Osteocyte (in vitro differentiated cells): ENCODE results near the gene C3orf20. TPM values are rescaled to one million over a fixed set of nuclear protein-coding genes. Genes with fewer than 3 reads are reported as not detected.

Source experiments
- DNase-seq: peaks from one replicate; pipeline ENCODE4 v3.0.0; 2021; ENCODE audit warnings: mixed read lengths; ENCODE audit not compliant: unreplicated experiment; ENCODE audit errors: extremely low spot score
- H3K27ac Mint-ChIP-seq: one replicate; pipeline ENCODE4 v1.8.0; 2021; ENCODE audit warnings: mild to moderate bottlenecking, mixed read lengths; ENCODE audit not compliant: unreplicated experiment
- H3K27me3 Mint-ChIP-seq: one replicate; pipeline ENCODE4 v1.8.0; 2021; ENCODE audit warnings: mixed read lengths; ENCODE audit not compliant: unreplicated experiment
- H3K36me3 Mint-ChIP-seq: one replicate; pipeline ENCODE4 v1.8.0; 2021; ENCODE audit warnings: mixed read lengths; ENCODE audit not compliant: unreplicated experiment
- H3K4me1 Mint-ChIP-seq: one replicate; pipeline ENCODE4 v1.8.0; 2021; ENCODE audit warnings: mixed read lengths; ENCODE audit not compliant: unreplicated experiment
- H3K4me3 Mint-ChIP-seq: one replicate; pipeline ENCODE4 v1.8.0; 2021; ENCODE audit warnings: mild to moderate bottlenecking, moderate library complexity, mixed read lengths; ENCODE audit not compliant: unreplicated experiment
- H3K9me3 Mint-ChIP-seq: one replicate; pipeline ENCODE4 v1.8.0; 2021; ENCODE audit warnings: mixed read lengths; ENCODE audit not compliant: unreplicated experiment
- CTCF ChIP-seq: fragments of 200-600 bp; sonication (generic); IDR thresholded peaks from 2 replicates; pipeline ENCODE4 v1.5.0; 2021; ENCODE audit warnings: antibody characterized with exemption, mild to moderate bottlenecking, moderate library complexity
- total RNA-seq: library from RNA; stranded (reverse); gene quantifications from 2 replicates; pipeline ENCODE4 v1.2.1, GENCODE V29; 2021

Gene C3orf20
- total RNA-seq, 1 donor from 2014 or later = not detected

- Mint-ChIP-seq H3K27me3 (peaks cover 61% of the 10 kb centered on the region), H3K27ac (no peak overlapping the region), H3K4me1 (no peaks in the 10 kb centered on the region), H3K36me3 (no peaks in the 10 kb centered on the region), H3K9me3 (no peaks in the 10 kb centered on the region), H3K4me3 (no peak overlapping the region)
- no peak for TF ChIP-seq CTCF
- peak; percentile 46 for DNase-seq
Measured at GRCh38 chr3:14634763-14635400, 40.1 kb upstream of the C3orf20 start.

GRCh38 chr3:14636496-14637087 lies 38.3 kb upstream of the C3orf20 start:
- H3K9me3 Mint-ChIP-seq = no peaks in the 10 kb centered on the region
- H3K4me3 Mint-ChIP-seq = no peak overlapping the region
- no peak overlapping the region for H3K27ac Mint-ChIP-seq
- DNase-seq = no peak
- TF ChIP-seq CTCF = no peak
- H3K27me3 Mint-ChIP-seq = peaks cover 52% of the 10 kb centered on the region
- no peaks in the 10 kb centered on the region for H3K36me3 Mint-ChIP-seq
- H3K4me1 Mint-ChIP-seq = no peaks in the 10 kb centered on the region

- peaks cover 57% of the 10 kb centered on the region for H3K27me3 Mint-ChIP-seq
- H3K27ac Mint-ChIP-seq = no peak overlapping the region
- no peak for TF ChIP-seq CTCF
- H3K36me3 Mint-ChIP-seq = no peaks in the 10 kb centered on the region
- H3K9me3 Mint-ChIP-seq = no peaks in the 10 kb centered on the region
- no peaks in the 10 kb centered on the region for H3K4me1 Mint-ChIP-seq
- no peak for DNase-seq
- H3K4me3 Mint-ChIP-seq = no peak overlapping the region
Measured at GRCh38 chr3:14640157-14640562, 34.8 kb upstream of the C3orf20 start.

- H3K4me1 Mint-ChIP-seq = no peaks in the 10 kb centered on the region
- TF ChIP-seq CTCF = no peak
- no peak overlapping the region for H3K4me3 Mint-ChIP-seq
- H3K36me3 Mint-ChIP-seq = no peaks in the 10 kb centered on the region
- no peak for DNase-seq
- no peak overlapping the region for H3K27ac Mint-ChIP-seq
- H3K27me3 Mint-ChIP-seq = peaks cover 52% of the 10 kb centered on the region
- no peaks in the 10 kb centered on the region for H3K9me3 Mint-ChIP-seq
Measured at GRCh38 chr3:14640734-14641133, 34.2 kb upstream of the C3orf20 start.

GRCh38 chr3:14641346-14641745 lies 33.6 kb upstream of the C3orf20 start:
- no peaks in the 10 kb centered on the region for H3K9me3 Mint-ChIP-seq
- H3K4me1 Mint-ChIP-seq = no peaks in the 10 kb centered on the region
- DNase-seq = no peak
- H3K27me3 Mint-ChIP-seq = peaks cover 48% of the 10 kb centered on the region
- H3K36me3 Mint-ChIP-seq = no peaks in the 10 kb centered on the region
- no peak overlapping the region for H3K27ac Mint-ChIP-seq
- TF ChIP-seq CTCF = no peak
- no peak overlapping the region for H3K4me3 Mint-ChIP-seq
